Tibial nerve (tissue), 3 donors: ENCODE data around the gene NUCB1.

Source experiments
- CTCF ChIP-seq, 5 experiments: fragments of 200-600 bp in 3 of 5; fragments of 450-650 bp in 2 of 5; sonication (generic) in 3 of 5; IDR thresholded peaks; one replicate each; pipeline ENCODE4 v1.5.1; 2016 to 2019; ENCODE audit warnings: antibody characterized with exemption in 5 of 5, mild to moderate bottlenecking in 3 of 5, moderate library complexity in 2 of 5
- POLR2A ChIP-seq, 2 donors: fragments of 450-650 bp; IDR thresholded peaks; one replicate each; pipeline ENCODE4 v1.6.1; 2017; ENCODE audit warnings: antibody characterized with exemption in 2 of 2, mild to moderate bottlenecking in 2 of 2, moderate library complexity in 2 of 2

- no peak for TF ChIP-seq CTCF (IDR thresholded peaks at IDR 0.05)
- no peak for TF ChIP-seq POLR2A (IDR thresholded peaks at IDR 0.05)
Observed at GRCh38 chr19:48913114-48913889, 13.2 kb downstream of the NUCB1 start.
